ENCODE data around the gene DCAF6. TPM values are rescaled to one million over a fixed set of nuclear protein-coding genes. Genes with fewer than 3 reads are reported as not detected.
A peak's percentile ranks its signal among the peaks of the same experiment; 100 is the strongest.

Gene DCAF6
- total RNA-seq, 3 donors from 2014 or later (not counting 1 experiment from before 2014, with no cell fraction given): 21.8 to 31.8 (median 27.8) TPM

GRCh38 chr1:168096296-168097165 lies 160.0 kb downstream of the DCAF6 start:
- no peak for ATAC-seq

GRCh38 chr1:168097921-168098528 lies 161.5 kb downstream of the DCAF6 start:
- peak in 1 of 3 donors; percentile 12 for ATAC-seq
- no peaks in the 10 kb centered on the region for H3K4me1 Mint-ChIP-seq
- Histone ChIP-seq H3K27me3 (ENCODE audit: control insufficient read depth, insufficient read depth, low read length) (no peaks in the 10 kb centered on the region), H3K4me1 (ENCODE audit: control insufficient read depth, insufficient read depth, low read length) (no peaks in the 10 kb centered on the region), H3K9me3 (ENCODE audit: control insufficient read depth, insufficient read depth, low read length) (no peaks in the 10 kb centered on the region), H3K4me3 (ENCODE audit: low read length) (no peak overlapping the region), H3K36me3 (ENCODE audit: control insufficient read depth, insufficient read depth, low read length) (no peaks in the 10 kb centered on the region), H3K27ac (ENCODE audit: low read length) (no peak overlapping the region)
- 88% methylated on average over 12 of the region's 12 CpGs for WGBS (ENCODE audit: insufficient coverage)
- H3K9me3 Mint-ChIP-seq: no peaks in the 10 kb centered on the region
- H3K4me3 Mint-ChIP-seq: no peak overlapping the region
- H3K27ac Mint-ChIP-seq: no peak overlapping the region
- H3K27me3 Mint-ChIP-seq (ENCODE audit: low read depth in 2 of 2): peaks cover 0 to 3% of the 10 kb centered on the region in 2 donors
- no peak for TF ChIP-seq CTCF (IDR thresholded peaks at IDR 0.05)
- intact Hi-C loops (cut with micrococcal nuclease): no loop called here
- no peaks in the 10 kb centered on the region for H3K36me3 Mint-ChIP-seq
- no peak for DNase-seq

More at GRCh38 chr1:168096296-168097165, 160.0 kb downstream of the DCAF6 start:
- no peak for TF ChIP-seq CTCF (IDR thresholded peaks at IDR 0.05)
- H3K36me3 ChIP-seq (ENCODE audit: control insufficient read depth, insufficient read depth, low read length): no peaks in the 10 kb centered on the region
- WGBS (ENCODE audit: insufficient coverage): 94% methylated on average over 27 of the region's 27 CpGs
- Mint-ChIP-seq H3K27me3 (ENCODE audit: low read depth in 2 of 2) (peaks cover 0 to 3% of the 10 kb centered on the region in 2 donors), H3K4me3 (no peak overlapping the region), H3K36me3 (no peaks in the 10 kb centered on the region), H3K4me1 (no peaks in the 10 kb centered on the region), H3K9me3 (no peaks in the 10 kb centered on the region), H3K27ac (no peak overlapping the region)
- H3K27ac ChIP-seq (ENCODE audit: low read length): no peak overlapping the region
- intact Hi-C loops (cut with micrococcal nuclease): no loop called here
- no peak overlapping the region for H3K4me3 ChIP-seq (ENCODE audit: low read length)
- H3K27me3 ChIP-seq (ENCODE audit: control insufficient read depth, insufficient read depth, low read length): no peaks in the 10 kb centered on the region
- DNase-seq: no peak
- no peaks in the 10 kb centered on the region for H3K9me3 ChIP-seq (ENCODE audit: control insufficient read depth, insufficient read depth, low read length)
- H3K4me1 ChIP-seq (ENCODE audit: control insufficient read depth, insufficient read depth, low read length): no peaks in the 10 kb centered on the region

- no peak for TF ChIP-seq CTCF (IDR thresholded peaks at IDR 0.05)
- Histone ChIP-seq H3K9me3 (ENCODE audit: control insufficient read depth, insufficient read depth, low read length) (no peaks in the 10 kb centered on the region), H3K4me3 (ENCODE audit: low read length) (no peak overlapping the region), H3K27me3 (ENCODE audit: control insufficient read depth, insufficient read depth, low read length) (no peaks in the 10 kb centered on the region), H3K4me1 (ENCODE audit: control insufficient read depth, insufficient read depth, low read length) (no peaks in the 10 kb centered on the region), H3K27ac (ENCODE audit: low read length) (no peak overlapping the region), H3K36me3 (ENCODE audit: control insufficient read depth, insufficient read depth, low read length) (no peaks in the 10 kb centered on the region)
- intact Hi-C loops (cut with micrococcal nuclease): no loop called here
- Mint-ChIP-seq H3K27ac (no peak overlapping the region), H3K4me1 (no peaks in the 10 kb centered on the region), H3K27me3 (ENCODE audit: low read depth in 2 of 2) (peaks cover 6% of the 10 kb centered on the region in 2 donors), H3K36me3 (no peaks in the 10 kb centered on the region), H3K4me3 (no peak overlapping the region), H3K9me3 (no peaks in the 10 kb centered on the region)
- no peak for DNase-seq
- WGBS (ENCODE audit: insufficient coverage): 94% methylated on average over 15 of the region's 15 CpGs
- no peak for ATAC-seq
Observed at GRCh38 chr1:168098534-168099320, 162.2 kb downstream of the DCAF6 start.
